Activated naive CD8-positive, alpha-beta T cell treated with anti-CD3 and anti-CD28 coated beads, Interleukin-2, amount 10 ng/mL, durations not matched to agents 7 days and 5 days (primary cell): Measurements from ENCODE around the gene TTC4. TPM values are rescaled to one million over a fixed set of nuclear protein-coding genes. Genes with fewer than 3 reads are reported as not detected.

Experiments used
- ATAC-seq: fragments of 150-1000 bp; cut with Tn5 transposase; one replicate; pipeline ENCODE4 v1.10.0; 2021; ENCODE audit warnings: low read depth, moderate library complexity
- POLR2A ChIA-PET: fragments of 350-600 bp; sonication (Branson Sonifier 250); formaldehyde crosslinking; loops from one replicate; lab custom pipeline; 2021; ENCODE audit warnings: antibody characterized with exemption; lab: Charles Lee
- DNase-seq: peaks from one replicate; pipeline ENCODE4 v3.0.0; 2021
- H3K27ac Mint-ChIP-seq: one replicate; pipeline ENCODE4 v1.8.0; 2022; ENCODE audit warnings: mild to moderate bottlenecking, mixed read lengths
- H3K27me3 Mint-ChIP-seq: one replicate; pipeline ENCODE4 v1.8.0; 2022; ENCODE audit warnings: mild to moderate bottlenecking, moderate library complexity, mixed read lengths
- H3K36me3 Mint-ChIP-seq: one replicate; pipeline ENCODE4 v1.8.0; 2021; ENCODE audit warnings: mild to moderate bottlenecking, mixed read lengths
- H3K4me1 Mint-ChIP-seq: one replicate; pipeline ENCODE4 v1.8.0; 2021; ENCODE audit warnings: mixed read lengths
- H3K4me3 Mint-ChIP-seq: one replicate; pipeline ENCODE4 v1.8.0; 2022; ENCODE audit warnings: mild to moderate bottlenecking, moderate library complexity, mixed read lengths
- H3K9me3 Mint-ChIP-seq: one replicate; pipeline ENCODE4 v1.8.0; 2021; ENCODE audit warnings: mixed read lengths
- total RNA-seq, 2 experiments: library from RNA; stranded (reverse); gene quantifications; one replicate each; pipeline ENCODE4 v1.2.3, GENCODE V29; 2021

Gene TTC4
- total RNA-seq, 2 experiments from 2014 or later: 19.6 to 20.2 TPM

DNA sequence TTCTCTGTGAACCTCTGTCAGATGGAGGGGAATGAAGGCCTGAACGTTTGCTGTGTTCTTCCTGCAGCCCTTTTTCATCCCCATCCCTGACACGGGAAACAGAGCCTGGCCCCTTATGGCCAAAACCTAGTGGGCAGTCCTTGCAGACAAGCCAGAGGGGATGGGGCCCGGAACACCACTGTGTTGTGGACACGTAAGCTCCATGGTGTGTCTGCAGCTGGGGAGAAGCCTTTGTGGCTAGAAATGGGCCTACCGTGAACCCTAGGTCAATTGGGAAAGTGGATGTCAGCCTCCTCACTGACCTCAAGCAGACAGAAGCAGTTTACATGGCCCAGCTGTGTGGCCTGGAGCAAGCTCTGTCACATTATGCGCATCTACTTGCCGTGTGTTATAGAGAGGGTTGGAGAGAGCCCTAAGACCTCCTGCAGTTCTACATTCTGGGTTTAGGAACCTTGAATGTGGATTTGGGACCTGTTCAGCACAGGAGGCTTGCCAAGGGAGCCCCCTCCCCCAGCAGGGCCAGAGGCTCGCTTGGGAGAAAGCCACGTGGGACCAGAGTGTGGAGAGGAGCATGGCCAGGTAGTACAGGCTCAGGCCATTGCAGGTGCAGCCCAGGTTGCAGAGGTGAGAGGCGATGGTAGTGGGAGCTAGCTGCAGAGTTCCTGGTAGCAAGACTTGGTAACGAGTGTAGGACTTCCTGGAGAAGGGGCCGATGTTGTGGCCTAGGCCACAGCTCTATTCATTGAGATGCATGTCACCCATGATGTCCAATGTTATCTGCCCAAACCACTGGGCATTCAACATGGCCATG, 28.0 kb downstream of the TTC4 start:
- H3K4me3 Mint-ChIP-seq: no peak overlapping the region
- no peak for DNase-seq
- H3K9me3 Mint-ChIP-seq: no peaks in the 10 kb centered on the region
- POLR2A ChIA-PET: no interaction called here
- H3K36me3 Mint-ChIP-seq: peaks cover 4% of the 10 kb centered on the region
- H3K27ac Mint-ChIP-seq: no peak overlapping the region
- no peak for ATAC-seq
- H3K4me1 Mint-ChIP-seq: no peaks in the 10 kb centered on the region
- H3K27me3 Mint-ChIP-seq: no peaks in the 10 kb centered on the region

- Mint-ChIP-seq H3K36me3 (peaks cover 4% of the 10 kb centered on the region), H3K4me1 (no peaks in the 10 kb centered on the region), H3K4me3 (no peak overlapping the region), H3K9me3 (no peaks in the 10 kb centered on the region), H3K27me3 (peaks cover under 1% of the 10 kb centered on the region), H3K27ac (no peak overlapping the region)
- DNase-seq (no peak), ATAC-seq (no peak)
- POLR2A ChIA-PET: no interaction called here
Measured at GRCh38 chr1:54744696-54745095, 29.0 kb downstream of the TTC4 start.

DNA sequence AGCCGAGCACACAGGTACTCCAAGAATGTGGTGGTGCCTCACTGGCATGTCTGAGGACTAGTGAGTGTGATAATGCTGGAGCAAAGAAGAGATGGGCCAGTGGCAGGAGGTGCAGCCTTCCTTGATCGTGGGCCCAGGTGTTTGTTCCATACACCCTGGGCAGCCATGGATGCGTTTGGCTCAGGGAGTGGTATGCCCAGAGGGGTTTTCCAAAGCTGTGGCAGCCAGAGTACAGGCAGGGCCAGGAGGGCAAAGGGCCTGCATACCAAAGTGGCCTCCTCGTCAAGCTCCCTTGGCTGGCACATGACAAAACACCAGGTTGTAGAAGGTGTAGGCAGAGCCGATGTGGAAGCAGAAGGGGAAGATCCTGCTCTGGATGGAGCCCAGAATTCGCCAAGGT, 29.6 kb downstream of the TTC4 start:
- ATAC-seq (no peak), DNase-seq (no peak)
- Mint-ChIP-seq H3K36me3 (peaks cover 2% of the 10 kb centered on the region), H3K9me3 (no peaks in the 10 kb centered on the region), H3K4me3 (no peak overlapping the region), H3K27me3 (peaks cover 2% of the 10 kb centered on the region), H3K27ac (no peak overlapping the region), H3K4me1 (no peaks in the 10 kb centered on the region)
- POLR2A ChIA-PET: no interaction called here

DNA sequence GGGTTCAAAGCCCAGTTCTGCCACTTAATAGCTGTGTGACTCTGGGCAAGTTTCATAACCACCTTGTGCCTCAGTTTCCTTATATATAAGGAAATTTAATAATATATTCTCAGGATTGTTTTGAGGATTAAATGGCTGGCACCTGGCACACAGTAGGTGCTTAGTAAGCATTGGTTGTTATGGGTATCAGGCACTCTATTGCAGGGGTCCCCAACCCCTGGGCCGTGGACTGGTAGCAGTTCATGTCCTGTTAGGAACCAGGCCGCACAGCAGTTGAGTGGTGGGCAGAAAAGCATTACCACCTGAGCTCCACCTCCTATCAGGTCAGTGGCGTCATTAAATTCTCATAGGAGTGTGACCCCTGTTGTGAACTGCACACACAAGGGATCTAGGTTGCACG, 30.2 kb downstream of the TTC4 start:
- no peak overlapping the region for H3K27ac Mint-ChIP-seq
- DNase-seq: no peak
- H3K27me3 Mint-ChIP-seq: peaks cover 2% of the 10 kb centered on the region
- no peaks in the 10 kb centered on the region for H3K4me1 Mint-ChIP-seq
- no peaks in the 10 kb centered on the region for H3K9me3 Mint-ChIP-seq
- peaks cover 2% of the 10 kb centered on the region for H3K36me3 Mint-ChIP-seq
- ATAC-seq: no peak
- POLR2A ChIA-PET: no interaction called here
- no peak overlapping the region for H3K4me3 Mint-ChIP-seq

DNA sequence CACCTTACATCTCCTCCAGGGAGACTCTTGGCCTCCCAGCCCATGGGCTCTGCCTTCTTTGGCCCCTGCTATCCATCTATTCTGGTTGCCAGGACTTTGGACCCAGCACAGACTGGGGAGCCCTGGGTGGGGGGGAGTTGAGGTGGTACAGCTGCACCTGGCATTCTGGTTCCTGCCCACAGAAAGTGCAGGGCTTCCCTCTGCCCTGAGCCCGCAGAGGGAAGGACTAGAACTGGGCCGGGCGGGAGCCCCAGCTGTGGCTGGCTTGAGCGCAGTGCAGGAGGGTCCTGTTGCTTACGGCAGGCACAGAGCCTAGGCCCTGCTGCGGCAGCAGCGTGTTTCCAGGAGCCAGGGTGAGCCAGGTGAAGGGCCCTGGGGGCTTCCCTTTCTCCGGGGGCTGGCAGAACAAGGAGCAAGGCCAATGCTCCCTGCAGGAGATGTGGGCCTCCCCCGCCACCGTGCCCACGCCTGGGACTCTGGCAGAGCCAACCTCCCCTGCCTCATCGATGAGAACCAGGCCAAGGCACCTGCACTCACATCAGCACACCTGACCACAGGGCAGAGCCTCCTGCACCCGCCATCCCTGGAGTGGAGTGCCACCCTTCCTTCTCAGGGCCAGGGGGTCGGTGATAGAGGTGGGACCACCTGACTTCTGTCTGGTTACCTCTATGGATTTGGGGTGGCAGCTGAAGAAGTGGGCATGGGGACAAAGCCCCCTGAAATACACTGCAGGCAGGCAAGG, 32.6 kb downstream of the TTC4 start:
- no peak overlapping the region for H3K4me3 Mint-ChIP-seq
- no peak for DNase-seq
- ATAC-seq: no peak
- POLR2A ChIA-PET: no interaction called here
- H3K27me3 Mint-ChIP-seq: peaks cover 2% of the 10 kb centered on the region
- peaks cover 2% of the 10 kb centered on the region for H3K36me3 Mint-ChIP-seq
- no peaks in the 10 kb centered on the region for H3K4me1 Mint-ChIP-seq
- no peak overlapping the region for H3K27ac Mint-ChIP-seq
- no peaks in the 10 kb centered on the region for H3K9me3 Mint-ChIP-seq

GRCh38 chr1:54750596-54750995, 34.9 kb downstream of the TTC4 start:
- POLR2A ChIA-PET: no interaction called here
- no peaks in the 10 kb centered on the region for H3K36me3 Mint-ChIP-seq
- no peaks in the 10 kb centered on the region for H3K9me3 Mint-ChIP-seq
- DNase-seq: no peak
- ATAC-seq: no peak
- H3K27me3 Mint-ChIP-seq: peaks cover 2% of the 10 kb centered on the region
- H3K27ac Mint-ChIP-seq: no peak overlapping the region
- H3K4me1 Mint-ChIP-seq: no peaks in the 10 kb centered on the region
- H3K4me3 Mint-ChIP-seq: no peak overlapping the region

DNA sequence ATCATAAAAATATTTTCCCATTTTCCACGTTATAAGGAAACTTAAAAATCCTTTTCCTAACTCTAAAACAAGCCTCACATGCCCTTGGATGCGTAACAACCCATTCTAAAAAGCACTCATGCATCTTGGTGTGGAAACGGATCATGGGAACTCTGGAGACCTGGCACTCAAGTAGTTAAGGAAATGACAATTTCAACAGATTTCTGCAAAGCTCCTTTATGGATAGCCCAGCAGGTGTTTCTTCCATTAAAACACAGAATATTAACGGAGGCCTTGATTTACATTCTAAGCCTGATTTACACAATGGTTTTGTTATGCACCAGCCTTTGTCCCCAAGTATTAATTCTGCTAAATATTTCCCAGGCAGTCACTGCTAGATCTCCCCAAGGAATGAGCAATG, 35.8 kb downstream of the TTC4 start:
- Mint-ChIP-seq H3K9me3 (no peaks in the 10 kb centered on the region), H3K4me3 (no peak overlapping the region), H3K36me3 (no peaks in the 10 kb centered on the region), H3K27me3 (peaks cover 2% of the 10 kb centered on the region), H3K4me1 (no peaks in the 10 kb centered on the region), H3K27ac (no peak overlapping the region)
- ATAC-seq: no peak
- no peak for DNase-seq
- POLR2A ChIA-PET: no interaction called here

GRCh38 chr1:54754045-54754444, 38.4 kb downstream of the TTC4 start:
- H3K4me3 Mint-ChIP-seq: no peak overlapping the region
- peaks cover 2% of the 10 kb centered on the region for H3K27me3 Mint-ChIP-seq
- H3K36me3 Mint-ChIP-seq: no peaks in the 10 kb centered on the region
- no peak for DNase-seq
- H3K27ac Mint-ChIP-seq: no peak overlapping the region
- ATAC-seq: no peak
- POLR2A ChIA-PET: no interaction called here
- no peaks in the 10 kb centered on the region for H3K9me3 Mint-ChIP-seq
- H3K4me1 Mint-ChIP-seq: no peaks in the 10 kb centered on the region

GRCh38 chr1:54754486-54755285, 39.0 kb downstream of the TTC4 start:
- POLR2A ChIA-PET: no interaction called here
- Mint-ChIP-seq H3K27me3 (peaks cover 1% of the 10 kb centered on the region), H3K27ac (no peak overlapping the region), H3K4me1 (no peaks in the 10 kb centered on the region), H3K4me3 (no peak overlapping the region), H3K36me3 (no peaks in the 10 kb centered on the region), H3K9me3 (no peaks in the 10 kb centered on the region)
- ATAC-seq (no peak), DNase-seq (no peak)

GRCh38 chr1:54757833-54758232, 42.2 kb downstream of the TTC4 start:
- ATAC-seq: no peak
- POLR2A ChIA-PET: no interaction called here
- no peak overlapping the region for H3K27ac Mint-ChIP-seq
- no peaks in the 10 kb centered on the region for H3K36me3 Mint-ChIP-seq
- no peaks in the 10 kb centered on the region for H3K27me3 Mint-ChIP-seq
- H3K4me3 Mint-ChIP-seq: no peak overlapping the region
- peaks cover under 1% of the 10 kb centered on the region for H3K4me1 Mint-ChIP-seq
- no peak for DNase-seq
- H3K9me3 Mint-ChIP-seq: no peaks in the 10 kb centered on the region

- H3K27me3 Mint-ChIP-seq: no peaks in the 10 kb centered on the region
- no peaks in the 10 kb centered on the region for H3K36me3 Mint-ChIP-seq
- H3K4me1 Mint-ChIP-seq: peaks cover 7% of the 10 kb centered on the region
- no peaks in the 10 kb centered on the region for H3K9me3 Mint-ChIP-seq
- ATAC-seq: no peak
- H3K4me3 Mint-ChIP-seq: no peak overlapping the region
- no peak overlapping the region for H3K27ac Mint-ChIP-seq
- POLR2A ChIA-PET: no interaction called here
- no peak for DNase-seq
Measured at GRCh38 chr1:54758678-54759348, 43.2 kb downstream of the TTC4 start.

DNA sequence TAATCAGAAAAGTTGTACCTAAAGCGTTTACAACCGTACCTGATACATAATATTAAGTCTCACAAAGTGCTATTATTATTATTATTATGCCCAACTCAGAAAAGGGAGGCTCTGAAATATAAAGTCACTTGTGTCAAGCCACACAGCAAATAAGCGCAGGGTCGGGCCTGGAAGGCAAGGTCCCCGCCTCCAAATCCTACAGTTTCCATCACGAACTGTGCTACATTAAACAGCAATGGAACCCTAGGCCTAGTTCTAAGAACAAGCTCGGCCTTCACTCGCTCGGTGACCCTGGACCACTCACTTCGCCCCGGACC, 48.1 kb downstream of the TTC4 start:
- Mint-ChIP-seq H3K36me3 (no peaks in the 10 kb centered on the region), H3K9me3 (no peaks in the 10 kb centered on the region), H3K27me3 (peaks cover 2% of the 10 kb centered on the region), H3K4me1 (peaks cover 12% of the 10 kb centered on the region), H3K27ac (peak overlapping the region; percentile 87), H3K4me3 (peak overlapping the region; percentile 96)
- no peak for DNase-seq
- POLR2A ChIA-PET: no interaction called here
- ATAC-seq: no peak
